HepG2 (cell line): Measurements from ENCODE around the gene EARS2. TPM values are rescaled to one million over a fixed set of nuclear protein-coding genes. Genes with fewer than 3 reads are reported as not detected.

Experiments used
- FOXA3 ChIP-seq: IDR thresholded peaks from 2 replicates; pipeline ENCODE4 v1.6.1; 2016; ENCODE audit warnings: missing genetic modification reagents, missing compliant biosample characterization
- POLR2G ChIP-seq: fragments of 200-400 bp; formaldehyde crosslinking; IDR thresholded peaks from 2 replicates; pipeline ENCODE4 v1.6.1; 2018; ENCODE audit warnings: mild to moderate bottlenecking, low read depth, low read length, moderate library complexity
- REXO4 ChIP-seq: sonication (generic); formaldehyde crosslinking; IDR thresholded peaks from 2 replicates; pipeline ENCODE4 v1.8.0; 2022; ENCODE audit warnings: missing genetic modification reagents, mild to moderate bottlenecking, borderline replicate concordance
- RNF2 ChIP-seq: fragments of 450-650 bp; conservative IDR thresholded peaks from 2 replicates; pipeline ENCODE4 v1.6.1; 2016; ENCODE audit warnings: low read depth
- TCF7L2 ChIP-seq: IDR thresholded peaks from 2 replicates; pipeline ENCODE4 v1.6.1; 2011; ENCODE audit warnings: mild to moderate bottlenecking, low read depth, low read length, moderate library complexity
- ZBTB37 ChIP-seq: sonication (generic); formaldehyde crosslinking; IDR thresholded peaks from 2 replicates; pipeline ENCODE4 v1.4.0; 2020; ENCODE audit warnings: mild to moderate bottlenecking, missing genetic modification reagents
- ZFP36 ChIP-seq: fragments of 150-350 bp; IDR thresholded peaks from 2 replicates; pipeline ENCODE4 v1.6.1; 2018; ENCODE audit warnings: borderline replicate concordance, low read length, low read depth; ENCODE audit not compliant: partially characterized antibody
- ZNF124 ChIP-seq: sonication (generic); formaldehyde crosslinking; IDR thresholded peaks from 2 replicates; pipeline ENCODE4 v1.4.0; 2020; ENCODE audit warnings: missing genetic modification reagents
- ZNF224 ChIP-seq: sonication (generic); formaldehyde crosslinking; IDR thresholded peaks from 2 replicates; pipeline ENCODE4 v1.5.0; 2020; ENCODE audit warnings: mild to moderate bottlenecking, missing genetic modification reagents
- ZNF281 ChIP-seq: sonication (generic); formaldehyde crosslinking; IDR thresholded peaks from 2 replicates; pipeline ENCODE4 v1.4.0; 2020; ENCODE audit warnings: missing genetic modification reagents, borderline replicate concordance
- ZNF33B ChIP-seq: sonication (generic); formaldehyde crosslinking; IDR thresholded peaks from 2 replicates; pipeline ENCODE4 v1.5.1; 2020; ENCODE audit warnings: mild to moderate bottlenecking, missing genetic modification reagents
- ZNF44 ChIP-seq: sonication (generic); formaldehyde crosslinking; IDR thresholded peaks from 2 replicates; pipeline ENCODE4 v1.5.1; 2020; ENCODE audit warnings: mild to moderate bottlenecking, missing genetic modification reagents
- ZNF619 ChIP-seq: sonication (generic); formaldehyde crosslinking; IDR thresholded peaks from 2 replicates; pipeline ENCODE4 v1.4.0; 2020; ENCODE audit warnings: mild to moderate bottlenecking, missing genetic modification reagents
- ZNF788 ChIP-seq: sonication (generic); formaldehyde crosslinking; IDR thresholded peaks from 2 replicates; pipeline ENCODE4 v1.5.0; 2020; ENCODE audit warnings: mild to moderate bottlenecking, missing genetic modification reagents, borderline replicate concordance
- ZNF816 ChIP-seq: sonication (generic); formaldehyde crosslinking; IDR thresholded peaks from 2 replicates; pipeline ENCODE4 v1.8.0; 2022; ENCODE audit warnings: missing genetic modification reagents, mild to moderate bottlenecking, borderline replicate concordance
- polyA plus RNA-seq, 8 experiments: library from polyadenylated mRNA; depleted of rRNA in 3 of 8; stranded (reverse) in 7 of 8; unstranded in 1 of 8; fragments of >200 nt; fragmentation: Illumina TruSeq in 4 of 8; extraction: Trizol in 4 of 8; gene quantifications; 2 replicates each; pipeline versions ENCODE4 v1.2.1 to v1.2.3, GENCODE V29; 2011 to 2016; ENCODE audit warnings: low read depth in 4 of 8, missing spikeins in 1 of 8, mixed read lengths in 1 of 8; ENCODE audit not compliant: insufficient read depth in 1 of 8
- total RNA-seq, 5 experiments: library from RNA; depleted of rRNA; stranded (reverse); fragments of >200 nt; fragmentation: Illumina TruSeq; extraction: Trizol; gene quantifications; 2 replicates each; pipeline ENCODE4 v1.2.3, GENCODE V29; 2016; ENCODE audit warnings: low read depth in 1 of 5
- TF ChIP-seq, protein P1 (sequence below): fragments of 450-650 bp; IDR thresholded peaks from 2 replicates; pipeline ENCODE4 v1.6.1; 2017; ENCODE audit warnings: mild to moderate bottlenecking
- TF ChIP-seq, protein P2 (sequence below): IDR thresholded peaks from 2 replicates; pipeline ENCODE4 v1.6.1; 2016; ENCODE audit warnings: mild to moderate bottlenecking
- TF ChIP-seq, protein P3 (sequence below): IDR thresholded peaks from 2 replicates; pipeline ENCODE4 v1.6.1; 2016; ENCODE audit warnings: low read depth

EARS2 gene
- total and polyA plus RNA-seq, 2 of the 13 experiments (the other 11 are each of a cell fraction or from before 2014, with no cell fraction given): 49.4 to 80.4 TPM

DNA sequence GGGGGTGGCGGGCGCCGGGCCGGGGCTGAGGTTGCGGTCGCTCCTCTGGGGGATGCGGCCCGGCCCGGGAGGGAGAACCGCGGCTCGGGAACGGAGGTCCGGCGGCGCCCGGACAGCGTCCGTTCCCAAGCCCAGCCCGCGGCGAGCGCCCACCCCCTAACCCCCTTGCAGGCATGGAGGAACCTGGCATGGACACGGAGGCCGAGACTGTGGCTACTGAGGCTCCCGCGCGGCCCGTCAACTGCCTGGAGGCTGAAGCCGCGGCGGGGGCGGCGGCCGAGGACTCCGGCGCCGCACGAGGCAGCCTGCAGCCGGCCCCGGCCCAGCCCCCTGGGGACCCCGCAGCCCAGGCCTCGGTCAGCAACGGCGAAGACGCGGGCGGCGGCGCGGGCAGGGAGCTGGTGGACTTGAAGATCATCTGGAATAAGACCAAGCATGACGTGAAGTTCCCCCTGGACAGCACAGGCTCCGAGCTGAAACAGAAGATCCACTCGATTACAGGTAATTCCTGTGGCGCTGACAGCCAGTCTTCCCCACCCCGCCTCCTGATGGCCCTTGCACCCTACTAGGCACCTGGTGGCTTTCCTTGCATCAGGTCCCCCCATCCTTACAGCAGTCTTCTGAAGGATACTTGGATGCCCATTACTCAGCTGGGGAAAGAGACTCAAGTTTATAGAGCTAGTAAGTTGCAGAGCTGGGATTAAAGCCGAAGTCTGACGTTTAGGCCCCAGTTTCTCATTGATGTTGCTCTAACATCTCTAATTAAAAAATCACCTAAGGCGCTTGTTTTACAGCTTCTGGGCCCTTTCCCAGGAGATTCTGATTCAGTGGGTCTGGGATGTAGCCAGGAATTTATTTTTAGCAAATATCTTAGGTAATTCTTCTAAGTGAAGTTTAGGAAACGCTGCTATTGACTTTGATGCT is 891 bp upstream of the EARS2 start (continued):
- TF ChIP-seq FOXA3 (CRISPR knock-in tag) (no peak), RNF2 (no peak), ZBTB37 (CRISPR knock-in tag) (no peak), ZNF619 (CRISPR knock-in tag) (no peak), ZNF124 (CRISPR knock-in tag) (no peak), POLR2G (no peak), ZNF816 (CRISPR knock-in tag) (no peak), REXO4 (CRISPR knock-in tag) (no peak), TCF7L2 (no peak), ZNF281 (CRISPR knock-in tag) (no peak), ZNF44 (CRISPR knock-in tag) (no peak), ZNF224 (no peak; the same call in 1 of the 2 replicates), ZFP36 (no peak), ZNF33B (no peak), ZNF788 (CRISPR knock-in tag) (0 out of 2 replicates have a peak, but pooled peaks have one; percentile 23)
- TF ChIP-seq, protein P1, sequence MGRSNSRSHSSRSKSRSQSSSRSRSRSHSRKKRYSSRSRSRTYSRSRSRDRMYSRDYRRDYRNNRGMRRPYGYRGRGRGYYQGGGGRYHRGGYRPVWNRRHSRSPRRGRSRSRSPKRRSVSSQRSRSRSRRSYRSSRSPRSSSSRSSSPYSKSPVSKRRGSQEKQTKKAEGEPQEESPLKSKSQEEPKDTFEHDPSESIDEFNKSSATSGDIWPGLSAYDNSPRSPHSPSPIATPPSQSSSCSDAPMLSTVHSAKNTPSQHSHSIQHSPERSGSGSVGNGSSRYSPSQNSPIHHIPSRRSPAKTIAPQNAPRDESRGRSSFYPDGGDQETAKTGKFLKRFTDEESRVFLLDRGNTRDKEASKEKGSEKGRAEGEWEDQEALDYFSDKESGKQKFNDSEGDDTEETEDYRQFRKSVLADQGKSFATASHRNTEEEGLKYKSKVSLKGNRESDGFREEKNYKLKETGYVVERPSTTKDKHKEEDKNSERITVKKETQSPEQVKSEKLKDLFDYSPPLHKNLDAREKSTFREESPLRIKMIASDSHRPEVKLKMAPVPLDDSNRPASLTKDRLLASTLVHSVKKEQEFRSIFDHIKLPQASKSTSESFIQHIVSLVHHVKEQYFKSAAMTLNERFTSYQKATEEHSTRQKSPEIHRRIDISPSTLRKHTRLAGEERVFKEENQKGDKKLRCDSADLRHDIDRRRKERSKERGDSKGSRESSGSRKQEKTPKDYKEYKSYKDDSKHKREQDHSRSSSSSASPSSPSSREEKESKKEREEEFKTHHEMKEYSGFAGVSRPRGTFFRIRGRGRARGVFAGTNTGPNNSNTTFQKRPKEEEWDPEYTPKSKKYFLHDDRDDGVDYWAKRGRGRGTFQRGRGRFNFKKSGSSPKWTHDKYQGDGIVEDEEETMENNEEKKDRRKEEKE: no peak
- TF ChIP-seq, protein P2, sequence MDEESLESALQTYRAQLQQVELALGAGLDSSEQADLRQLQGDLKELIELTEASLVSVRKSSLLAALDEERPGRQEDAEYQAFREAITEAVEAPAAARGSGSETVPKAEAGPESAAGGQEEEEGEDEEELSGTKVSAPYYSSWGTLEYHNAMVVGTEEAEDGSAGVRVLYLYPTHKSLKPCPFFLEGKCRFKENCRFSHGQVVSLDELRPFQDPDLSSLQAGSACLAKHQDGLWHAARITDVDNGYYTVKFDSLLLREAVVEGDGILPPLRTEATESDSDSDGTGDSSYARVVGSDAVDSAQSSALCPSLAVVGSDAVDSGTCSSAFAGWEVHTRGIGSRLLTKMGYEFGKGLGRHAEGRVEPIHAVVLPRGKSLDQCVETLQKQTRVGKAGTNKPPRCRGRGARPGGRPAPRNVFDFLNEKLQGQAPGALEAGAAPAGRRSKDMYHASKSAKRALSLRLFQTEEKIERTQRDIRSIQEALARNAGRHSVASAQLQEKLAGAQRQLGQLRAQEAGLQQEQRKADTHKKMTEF (CRISPR knock-in tag): no peak
- TF ChIP-seq, protein P3, sequence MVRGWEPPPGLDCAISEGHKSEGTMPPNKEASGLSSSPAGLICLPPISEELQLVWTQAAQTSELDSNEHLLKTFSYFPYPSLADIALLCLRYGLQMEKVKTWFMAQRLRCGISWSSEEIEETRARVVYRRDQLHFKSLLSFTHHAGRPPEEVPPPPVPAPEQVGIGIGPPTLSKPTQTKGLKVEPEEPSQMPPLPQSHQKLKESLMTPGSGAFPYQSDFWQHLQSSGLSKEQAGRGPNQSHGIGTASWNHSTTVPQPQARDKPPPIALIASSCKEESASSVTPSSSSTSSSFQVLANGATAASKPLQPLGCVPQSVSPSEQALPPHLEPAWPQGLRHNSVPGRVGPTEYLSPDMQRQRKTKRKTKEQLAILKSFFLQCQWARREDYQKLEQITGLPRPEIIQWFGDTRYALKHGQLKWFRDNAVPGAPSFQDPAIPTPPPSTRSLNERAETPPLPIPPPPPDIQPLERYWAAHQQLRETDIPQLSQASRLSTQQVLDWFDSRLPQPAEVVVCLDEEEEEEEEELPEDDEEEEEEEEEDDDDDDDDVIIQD (CRISPR knock-in tag): no peak
